ENCODE data around the gene SEPTIN10.
"Not testable (repeated sequence)": the region's sequence is repeated elsewhere in the genome, so short reads cannot be mapped to it uniquely, and the experiment has no call there.

Gene SEPTIN10

GRCh38 chr2:109633284-109633961 is 19.7 kb upstream of the SEPTIN10 start:
- DNase-seq: no peak

DNA sequence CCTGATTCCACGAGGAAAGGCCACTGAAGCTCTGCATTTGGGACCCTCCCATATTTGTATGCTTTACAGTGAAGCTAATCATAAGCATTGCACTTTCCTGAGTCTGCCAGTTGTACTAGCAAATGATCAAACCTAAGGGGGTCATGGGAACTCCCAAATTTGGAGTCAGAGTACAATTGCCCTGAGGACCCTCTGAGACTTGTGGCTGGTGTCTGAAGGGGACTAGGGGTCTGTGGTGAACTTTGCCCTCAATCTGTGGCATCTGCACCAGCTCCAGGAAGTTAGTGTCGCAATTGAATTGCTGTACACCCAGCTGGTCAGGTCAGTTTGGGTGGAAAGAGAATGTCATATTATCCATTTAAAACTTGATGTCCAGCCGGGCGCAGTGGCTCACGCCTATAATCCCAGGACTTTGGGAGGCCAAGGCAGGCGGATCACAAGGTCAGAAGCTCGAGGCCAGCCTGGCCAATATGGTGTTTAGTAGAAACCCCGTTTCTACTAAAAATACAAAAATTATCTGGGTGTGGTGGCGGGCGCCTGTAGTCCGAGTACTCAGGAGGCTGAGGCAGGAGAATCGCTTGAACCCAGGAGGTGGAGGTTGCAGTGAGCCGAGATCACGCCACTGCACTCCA is 18.5 kb upstream of the SEPTIN10 start:
- no peak for DNase-seq

GRCh38 chr2:109631741-109632140 is 18.0 kb upstream of the SEPTIN10 start:
- DNase-seq: no peak

DNA sequence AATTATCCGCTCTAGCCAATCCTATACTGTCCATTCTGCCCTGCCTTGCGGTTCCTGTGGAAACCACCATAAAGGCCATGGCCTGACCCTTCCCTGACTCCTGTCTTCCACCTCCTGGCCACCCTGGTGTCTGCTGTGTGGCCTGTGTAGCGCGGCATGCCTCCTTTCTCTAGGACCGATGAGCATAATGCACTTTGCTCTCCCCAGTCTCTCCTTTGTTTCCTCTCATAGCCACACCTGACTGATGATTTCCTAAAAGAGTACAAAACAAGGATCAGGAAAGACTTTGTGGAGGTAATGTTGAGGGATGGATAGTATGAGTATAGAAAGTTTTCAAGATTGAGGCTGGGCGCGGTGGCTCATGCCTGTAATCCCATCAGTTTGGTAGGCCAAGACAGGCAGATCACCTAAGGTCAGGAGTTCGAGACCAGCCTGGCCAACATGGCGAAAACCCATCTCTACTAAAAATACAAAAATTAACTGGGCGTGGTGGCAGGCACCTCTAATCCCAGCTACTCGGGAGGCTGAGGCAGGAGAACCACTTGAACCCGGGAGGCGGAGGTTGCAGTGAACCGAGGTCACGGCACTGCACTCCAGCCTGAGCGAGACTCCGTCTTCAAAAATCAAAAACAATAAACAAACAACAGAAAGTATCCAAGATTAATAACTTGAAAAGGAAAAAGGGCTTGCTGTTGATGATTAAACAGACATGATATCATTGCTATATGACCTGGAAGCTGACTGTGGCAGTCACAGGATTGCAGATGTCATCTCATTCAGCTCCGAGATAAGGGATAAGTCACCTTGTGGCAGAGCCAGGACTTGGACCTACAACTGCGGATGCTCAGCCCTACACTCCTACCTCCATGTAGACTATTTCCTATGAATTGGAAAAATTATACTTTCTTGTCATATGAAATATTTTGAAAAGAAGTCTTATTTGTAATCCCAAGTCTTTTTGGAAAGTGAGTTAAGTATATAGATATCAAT is 17.0 kb upstream of the SEPTIN10 start:
- DNase-seq: no peak

GRCh38 chr2:109629867-109630266 is 16.1 kb upstream of the SEPTIN10 start:
- no peak for DNase-seq

- not testable (repeated sequence) for DNase-seq
Measured at GRCh38 chr2:109628321-109628720, 14.6 kb upstream of the SEPTIN10 start.

GRCh38 chr2:109624339-109624738 is 10.6 kb upstream of the SEPTIN10 start:
- no peak for DNase-seq

DNA sequence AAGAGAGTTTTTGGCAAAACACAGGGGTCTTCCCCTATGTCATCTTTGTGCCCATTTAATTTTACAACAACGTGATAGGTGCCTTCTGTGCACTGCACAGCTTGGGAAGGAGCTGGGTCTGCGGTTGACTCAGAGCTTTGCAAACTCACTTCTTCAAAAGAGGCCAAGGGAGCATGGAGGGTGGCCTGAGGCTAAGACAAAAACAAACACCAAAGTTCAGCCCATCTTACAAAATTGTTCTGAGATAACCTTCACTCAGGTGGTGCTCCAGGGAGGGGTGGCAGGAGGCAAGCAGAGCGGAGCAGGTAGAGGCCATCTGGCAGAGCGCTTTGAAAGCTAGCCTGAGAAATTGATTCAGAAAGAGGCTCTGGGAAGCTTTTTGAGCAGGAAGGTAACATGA is 10.2 kb upstream of the SEPTIN10 start:
- no peak for DNase-seq

GRCh38 chr2:109623297-109623696 is 9.5 kb upstream of the SEPTIN10 start:
- no peak for DNase-seq

- DNase-seq: no peak
Measured at GRCh38 chr2:109619032-109619615, 5.4 kb upstream of the SEPTIN10 start.

- no peak for DNase-seq
Measured at GRCh38 chr2:109616184-109616583, 2.4 kb upstream of the SEPTIN10 start.

DNA sequence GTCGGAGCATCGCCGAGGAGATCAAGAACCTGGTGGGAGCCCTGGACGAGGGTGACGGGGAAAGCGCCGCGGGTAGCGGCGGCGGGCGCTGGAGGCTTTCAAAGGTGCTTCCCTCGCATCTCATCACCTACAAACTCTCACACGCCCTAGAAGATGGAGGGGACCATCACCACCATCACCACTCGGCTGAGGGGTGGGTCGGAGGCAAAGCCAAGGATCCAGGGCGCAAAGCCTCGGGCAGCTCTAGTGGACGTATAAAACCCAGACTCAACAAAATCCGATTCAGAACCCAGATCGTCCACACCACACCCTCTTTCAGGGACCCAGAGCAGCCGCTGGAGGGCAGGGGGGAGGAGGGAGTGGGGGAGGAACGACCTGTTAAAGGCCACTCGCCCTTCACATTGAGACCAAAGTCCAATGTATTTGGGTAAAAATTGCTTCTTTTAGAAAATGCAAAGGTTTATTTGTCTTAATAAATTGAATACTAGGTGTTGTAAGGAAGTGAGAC is 1.9 kb upstream of the SEPTIN10 start:
- DNase-seq: no peak

GRCh38 chr2:109614715-109615636 is 1.2 kb upstream of the SEPTIN10 start:
- DNase-seq: peak in 1 of 2 donors; percentile 1

DNA sequence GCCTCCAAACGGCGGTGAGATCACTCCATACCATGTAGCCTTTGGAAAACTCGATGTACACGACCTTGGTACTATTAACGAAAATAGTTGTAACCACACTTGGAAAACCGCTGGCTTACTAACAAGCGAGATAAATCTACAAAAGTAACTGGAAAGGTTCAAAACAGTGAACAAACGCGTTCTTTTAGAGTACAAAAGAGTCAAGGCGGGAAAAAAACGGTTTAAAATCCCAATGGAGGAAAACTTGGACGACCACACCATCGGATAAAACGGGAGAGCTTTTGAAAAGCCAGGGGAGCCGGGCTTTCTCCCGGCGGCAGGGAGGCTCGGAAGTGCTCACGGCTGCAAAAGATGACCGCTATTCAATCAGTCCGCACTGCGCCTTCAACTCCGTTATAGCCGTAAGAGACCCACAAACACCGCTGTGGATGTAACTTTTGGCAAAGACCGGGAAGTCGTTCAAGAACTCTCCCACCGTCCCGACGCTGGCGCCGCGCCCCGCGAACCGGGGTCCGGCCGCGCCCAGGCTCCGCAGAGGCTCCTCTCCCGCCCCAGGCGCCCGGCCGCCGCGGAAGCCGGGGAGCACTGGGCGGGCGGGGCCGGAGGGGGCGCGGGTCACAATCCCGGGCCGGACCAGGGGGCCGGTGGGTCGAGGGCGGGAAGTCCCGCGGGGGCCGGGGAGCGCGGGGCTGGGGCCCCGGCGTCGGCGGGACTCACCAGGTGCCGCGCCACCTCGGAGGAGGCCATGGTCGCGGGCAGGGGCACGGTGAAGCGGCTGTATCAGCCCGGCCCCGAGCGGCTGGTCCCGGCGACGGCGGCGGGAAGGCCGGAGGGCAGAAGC is 465 bp downstream of the SEPTIN10 start:
- DNase-seq: no peak

- no peak for DNase-seq
Measured at GRCh38 chr2:109611467-109612095, 2.2 kb downstream of the SEPTIN10 start.

DNA sequence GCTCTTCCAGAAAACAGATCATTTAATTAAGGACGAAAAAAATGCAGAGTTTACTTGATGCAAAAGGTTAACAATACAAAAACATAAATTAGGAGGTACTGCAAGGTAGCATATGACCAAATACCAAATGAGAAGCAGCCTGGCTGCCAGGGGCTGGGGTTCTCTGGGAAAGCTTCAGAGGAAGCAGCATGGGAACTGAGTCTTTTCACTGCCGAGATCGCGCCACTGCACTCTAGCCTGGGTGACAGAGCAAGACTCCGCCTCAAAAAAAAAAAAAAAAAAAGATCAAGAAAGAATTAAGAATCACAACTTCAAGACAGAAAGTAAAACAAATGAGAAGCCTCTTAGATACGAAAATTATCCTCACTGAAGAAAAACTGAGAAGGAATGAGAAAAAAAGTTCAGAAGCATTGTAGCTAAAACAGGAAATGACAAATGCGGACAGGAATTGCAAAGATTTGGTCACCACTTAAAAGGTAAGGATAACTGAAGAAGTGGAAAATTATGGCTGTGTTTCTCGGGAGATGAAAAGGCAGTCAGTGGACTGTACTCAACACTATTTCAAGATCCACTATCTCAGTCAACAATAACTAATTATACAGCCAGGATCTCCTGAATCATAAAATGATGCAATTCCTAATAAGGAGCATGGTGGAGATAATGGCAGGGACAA is 4.3 kb downstream of the SEPTIN10 start:
- no peak for DNase-seq

DNA sequence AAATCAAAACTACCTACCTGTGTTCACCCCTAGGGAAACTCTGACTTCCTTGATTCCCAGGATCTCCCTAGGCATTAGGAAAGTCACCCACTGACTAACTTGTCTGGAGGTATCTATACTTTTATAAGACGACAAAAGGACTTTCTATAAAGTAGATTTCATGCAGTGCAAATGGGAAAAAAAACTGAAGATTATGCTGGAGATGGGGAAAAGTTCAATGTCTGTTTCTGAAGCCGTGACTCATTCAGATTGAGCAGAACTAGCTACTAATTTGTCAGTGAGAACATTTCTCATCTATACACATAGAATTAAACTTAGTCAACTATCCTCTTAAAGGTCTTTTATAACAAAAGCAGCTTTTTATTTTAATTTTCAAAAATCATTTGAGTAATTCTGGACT is 6.0 kb downstream of the SEPTIN10 start:
- DNase-seq: no peak

DNA sequence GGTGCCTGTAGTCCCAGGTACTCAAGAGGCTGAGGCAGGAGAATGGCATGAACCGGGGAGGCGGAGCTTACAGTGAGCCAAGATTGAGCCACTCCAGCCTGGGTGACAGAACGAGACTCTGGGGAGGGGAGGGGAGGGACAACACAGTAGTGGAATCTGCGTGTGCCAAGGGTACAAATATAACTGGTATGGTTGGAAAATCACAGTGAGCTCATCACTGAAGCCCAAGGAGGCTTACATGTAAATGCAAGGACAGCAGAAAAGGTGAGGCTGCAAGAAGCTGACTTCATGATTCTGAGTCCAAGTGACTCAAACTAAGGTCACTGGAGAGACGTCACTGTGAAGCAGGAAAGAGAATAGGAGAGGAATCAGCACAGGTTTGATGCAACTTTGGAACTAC is 9.2 kb downstream of the SEPTIN10 start:
- no peak for DNase-seq

GRCh38 chr2:109602617-109603188 is 11.1 kb downstream of the SEPTIN10 start:
- DNase-seq: no peak

Measured in activated CD4-positive, alpha-beta T cell treated with anti-CD3 and anti-CD28 coated beads for 4 hours (primary cell).